AG10803 (cell line): ENCODE data around the gene LONRF2.
A peak's percentile ranks its signal among the peaks of the same experiment; 100 is the strongest.

Experiments used
- DNase-seq: peaks from one replicate; pipeline ENCODE4 v3.0.0; 2010; ENCODE audit warnings: low read depth
- H3K4me3 ChIP-seq: 2 replicates; pipeline ENCODE4 v1.5.1; 2011; ENCODE audit warnings: mild to moderate bottlenecking, low read length, control low read depth
- TF ChIP-seq, protein P1 (sequence below): conservative IDR thresholded peaks from 2 replicates; pipeline ENCODE4 v1.5.1; 2011; ENCODE audit warnings: mild to moderate bottlenecking, low read length, control low read depth, inconsistent platforms

Gene LONRF2

DNA sequence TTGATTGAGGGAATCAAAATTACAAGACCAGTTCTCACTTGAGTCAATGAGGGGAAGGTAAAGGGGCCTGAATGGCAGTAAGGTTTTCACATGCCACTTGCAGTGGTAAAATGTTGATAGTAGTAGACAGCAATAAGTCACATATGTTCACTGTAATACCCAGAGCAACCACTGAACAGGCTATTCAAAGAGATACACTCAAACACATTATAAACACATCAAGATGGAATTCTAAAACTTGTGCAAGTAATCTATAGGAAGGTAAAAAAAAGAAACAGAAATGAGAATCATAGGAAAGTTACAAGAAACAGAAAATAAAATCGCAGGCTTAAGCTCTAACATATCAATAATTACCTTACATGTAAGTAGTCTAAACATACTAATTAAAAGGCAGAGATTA is 93.3 kb downstream of the LONRF2 start:
- H3K4me3 ChIP-seq = no peak overlapping the region
- TF ChIP-seq, protein P1, sequence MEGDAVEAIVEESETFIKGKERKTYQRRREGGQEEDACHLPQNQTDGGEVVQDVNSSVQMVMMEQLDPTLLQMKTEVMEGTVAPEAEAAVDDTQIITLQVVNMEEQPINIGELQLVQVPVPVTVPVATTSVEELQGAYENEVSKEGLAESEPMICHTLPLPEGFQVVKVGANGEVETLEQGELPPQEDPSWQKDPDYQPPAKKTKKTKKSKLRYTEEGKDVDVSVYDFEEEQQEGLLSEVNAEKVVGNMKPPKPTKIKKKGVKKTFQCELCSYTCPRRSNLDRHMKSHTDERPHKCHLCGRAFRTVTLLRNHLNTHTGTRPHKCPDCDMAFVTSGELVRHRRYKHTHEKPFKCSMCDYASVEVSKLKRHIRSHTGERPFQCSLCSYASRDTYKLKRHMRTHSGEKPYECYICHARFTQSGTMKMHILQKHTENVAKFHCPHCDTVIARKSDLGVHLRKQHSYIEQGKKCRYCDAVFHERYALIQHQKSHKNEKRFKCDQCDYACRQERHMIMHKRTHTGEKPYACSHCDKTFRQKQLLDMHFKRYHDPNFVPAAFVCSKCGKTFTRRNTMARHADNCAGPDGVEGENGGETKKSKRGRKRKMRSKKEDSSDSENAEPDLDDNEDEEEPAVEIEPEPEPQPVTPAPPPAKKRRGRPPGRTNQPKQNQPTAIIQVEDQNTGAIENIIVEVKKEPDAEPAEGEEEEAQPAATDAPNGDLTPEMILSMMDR = peak; percentile 24
- no peak for DNase-seq

DNA sequence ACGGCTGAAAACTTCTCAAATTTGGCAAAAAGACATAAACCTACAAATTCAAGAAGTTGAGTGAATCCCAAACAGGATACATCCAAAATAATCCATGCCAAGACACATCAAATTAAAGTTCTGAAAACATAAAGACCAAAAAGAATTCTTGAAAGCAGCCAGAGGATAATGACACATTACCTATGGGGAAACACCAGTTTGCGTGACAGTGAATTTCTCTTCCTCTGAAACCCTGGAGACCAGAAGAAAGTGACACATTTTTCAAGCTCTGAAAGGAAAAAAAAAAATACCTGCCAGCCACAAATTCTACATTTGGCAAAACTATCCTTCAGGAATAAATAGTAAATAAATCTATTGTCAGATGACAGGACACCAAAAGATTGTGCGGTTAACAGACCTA is 93.9 kb downstream of the LONRF2 start:
- DNase-seq = no peak
- TF ChIP-seq, protein P1 = no peak
- no peak overlapping the region for H3K4me3 ChIP-seq

DNA sequence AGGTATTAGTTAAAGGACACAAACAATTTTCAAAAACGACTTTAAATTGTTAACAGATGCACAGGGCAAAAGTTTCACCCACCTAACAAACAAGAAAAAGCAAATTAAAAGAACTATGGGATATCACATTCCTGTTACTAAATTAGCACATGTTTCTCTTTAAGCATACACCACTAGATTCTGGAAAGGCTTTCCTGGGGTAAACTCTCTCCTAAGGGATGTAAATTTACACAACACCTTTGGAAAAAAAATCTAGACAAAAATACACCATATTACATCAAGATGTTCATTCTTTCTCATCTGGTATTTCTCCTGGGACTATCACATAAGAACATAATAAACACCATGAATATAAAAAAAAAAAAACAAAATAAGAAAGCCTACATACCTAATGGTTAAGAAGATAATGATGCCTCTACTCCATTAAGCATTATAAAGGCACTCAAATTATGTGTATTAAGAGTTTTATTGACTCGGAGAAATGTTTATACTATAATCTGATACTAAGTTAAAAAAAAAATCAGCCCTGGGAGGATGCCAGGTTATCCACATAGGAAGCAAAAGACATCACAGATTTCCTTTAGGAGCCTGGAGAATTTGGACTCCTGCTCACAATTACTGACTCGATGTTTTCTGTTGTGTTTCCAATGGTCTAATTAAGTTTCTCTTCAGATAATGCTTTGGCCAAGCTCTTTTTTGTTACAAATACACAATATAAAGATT is 97.2 kb downstream of the LONRF2 start:
- no peak overlapping the region for H3K4me3 ChIP-seq
- TF ChIP-seq, protein P1 = no peak
- peak; percentile 48 for DNase-seq

DNA sequence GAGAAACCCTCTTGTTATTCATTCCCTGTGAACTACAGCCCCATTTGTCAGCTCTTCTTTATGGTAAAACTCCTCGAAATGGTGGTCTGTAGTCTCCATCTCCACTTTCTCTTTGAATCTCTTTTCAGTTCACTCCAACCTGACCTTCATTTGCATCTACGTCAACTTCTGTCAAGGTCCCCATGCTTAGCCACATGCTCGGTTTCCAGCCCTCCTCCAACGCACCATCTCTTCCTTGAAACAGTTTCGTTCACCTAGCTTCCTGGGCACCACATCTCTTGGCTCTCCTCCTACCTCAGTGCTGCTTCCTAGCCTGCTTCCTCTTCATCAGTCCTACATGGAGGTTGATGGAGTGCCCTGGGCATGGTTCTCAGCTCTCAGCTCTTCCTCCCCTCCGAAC is 98.8 kb downstream of the LONRF2 start:
- TF ChIP-seq, protein P1 = no peak
- no peak overlapping the region for H3K4me3 ChIP-seq
- no peak for DNase-seq
